Measurements from ENCODE around the gene TTC34.

Gene TTC34

DNA sequence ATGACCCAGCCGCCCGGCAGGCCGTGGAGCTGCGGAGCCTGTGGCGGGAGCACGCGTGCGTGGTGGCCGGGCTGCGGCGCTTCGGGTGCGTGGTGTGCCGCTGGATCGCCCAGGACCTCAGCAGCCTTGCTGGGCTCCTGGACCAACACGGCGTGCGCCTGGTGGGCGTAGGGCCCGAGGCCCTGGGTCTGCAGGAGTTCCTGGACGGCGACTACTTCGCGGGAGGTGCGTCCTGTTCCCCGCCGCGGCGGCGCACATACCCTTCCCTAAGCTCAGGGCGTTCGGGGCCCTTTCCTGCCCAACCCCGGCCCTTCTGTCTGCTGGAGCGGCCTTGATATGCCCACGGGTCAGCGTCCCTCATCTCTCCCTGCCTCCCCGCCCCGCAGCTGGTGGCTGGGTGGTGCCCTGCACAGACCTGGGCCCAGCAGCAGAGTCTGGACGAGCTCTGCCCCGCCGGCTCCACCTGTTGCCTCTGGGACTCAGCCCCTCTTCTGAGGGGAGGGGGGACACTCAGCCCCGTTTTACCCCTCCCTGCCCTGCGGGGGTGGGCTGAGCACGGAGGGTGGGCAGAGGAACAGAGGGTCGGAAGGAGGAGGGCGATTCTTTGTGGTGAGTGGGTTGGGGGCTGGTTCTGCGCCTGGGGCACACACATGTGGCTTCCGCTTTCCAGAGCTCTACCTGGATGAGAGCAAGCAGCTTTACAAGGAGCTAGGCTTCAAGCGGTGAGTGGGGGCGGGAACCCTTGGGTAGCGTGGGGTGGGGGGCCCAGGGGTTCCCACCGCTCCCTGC lies 214.2 kb downstream of the TTC34 start:
- peak; percentile 70 for DNase-seq
- Mint-ChIP-seq H3K4me1 (ENCODE audit: low read depth) (peaks cover 36% of the 10 kb centered on the region), H3K27ac (peak overlapping the region; percentile 18), H3K36me3 (ENCODE audit: low read depth) (peaks cover 11% of the 10 kb centered on the region), H3K9me3 (no peaks in the 10 kb centered on the region), H3K4me3 (peak overlapping the region; percentile 87), H3K27me3 (no peaks in the 10 kb centered on the region)

DNA sequence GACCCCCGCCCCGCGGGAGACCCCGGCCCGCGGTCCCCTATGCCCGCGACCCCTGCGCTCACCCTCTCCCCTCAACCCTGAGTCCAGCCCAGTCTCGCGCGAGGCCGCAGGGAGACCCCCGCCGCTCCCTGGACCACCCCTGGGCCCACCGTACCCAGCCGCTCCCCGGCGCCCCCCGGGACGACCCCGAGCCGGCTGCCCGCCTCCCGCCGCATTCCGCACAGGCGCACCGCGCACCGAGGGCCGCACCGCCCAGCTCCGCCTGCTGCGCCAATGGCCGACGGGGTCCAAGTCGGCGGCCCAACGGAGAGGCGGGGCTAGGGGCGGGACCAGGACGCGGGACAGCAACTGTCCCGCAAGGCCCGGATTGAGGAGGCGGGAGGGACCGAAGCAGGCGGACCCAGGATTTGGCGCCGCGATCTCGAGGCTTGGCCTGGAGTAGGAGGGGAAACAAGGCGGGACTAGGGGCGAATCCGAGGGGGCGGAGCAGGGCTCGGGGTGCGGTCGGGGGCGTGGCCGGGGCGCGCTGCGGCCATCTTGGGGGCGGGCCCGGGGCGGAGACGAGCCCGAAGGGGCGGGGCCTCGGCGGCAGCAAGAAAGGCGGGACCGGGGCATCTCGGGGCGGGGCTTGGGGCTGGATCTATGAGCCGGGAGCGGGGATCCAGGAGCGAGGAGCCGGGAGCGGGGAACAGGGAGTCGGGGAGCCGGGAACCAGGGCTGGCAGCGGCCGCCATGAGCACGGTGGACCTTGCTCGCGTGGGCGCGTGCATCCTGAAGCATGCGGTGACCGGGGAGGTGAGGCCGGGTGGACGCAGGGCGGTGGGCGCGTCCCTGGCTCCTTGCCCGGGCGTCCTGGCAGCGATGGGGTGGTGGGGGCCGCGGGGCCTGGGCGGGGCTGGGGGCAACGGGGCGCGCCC lies 215.1 kb downstream of the TTC34 start, which contains the start of gene PRXL2B:
TSS of gene PRXL2B (plus strand) at position 624 of the 917 bp plus-strand sequence. CDS start at position 733, 109 bp downstream.
- H3K4me3 Mint-ChIP-seq, result peak within 1 kb of the TSS; percentile 87
- peaks cover 44% of the 10 kb centered on the region for H3K4me1 Mint-ChIP-seq (ENCODE audit: low read depth)
- no peaks in the 10 kb centered on the region for H3K9me3 Mint-ChIP-seq
- no peaks in the 10 kb centered on the region for H3K27me3 Mint-ChIP-seq
- H3K36me3 Mint-ChIP-seq (ENCODE audit: low read depth), result peaks cover 11% of the 10 kb centered on the region
- peak; percentile 99 for DNase-seq
- peak within 1 kb of the TSS; percentile 94 for H3K27ac Mint-ChIP-seq
